Natural killer cell (primary cell): ENCODE results near the gene NDRG2. TPM values are rescaled to one million over a fixed set of nuclear protein-coding genes. Genes with fewer than 3 reads are reported as not detected.
"Not testable (repeated sequence)": the region's sequence is repeated elsewhere in the genome, so short reads cannot be mapped to it uniquely, and the experiment has no call there.

ENCODE experiments used
- ATAC-seq, 3 donors: fragments of 150-1000 bp in 2 of 3; fragments of 200-7000 bp in 1 of 3; cut with Tn5 transposase; 1 replicate in 1 of 3; 2 replicates in 2 of 3; pipeline ENCODE4 v1.10.0; 2021; ENCODE audit warnings: mild to moderate bottlenecking in 2 of 3, moderate library complexity in 2 of 3
- DNase-seq, 2 donors: peaks; one replicate each; pipeline versions ENCODE4 v3.0.0 to v3.0.0-alpha.2; 2013 to 2021; ENCODE audit warnings: mixed read lengths in 1 of 2
- H3K27ac ChIP-seq: one replicate; pipeline ENCODE4 v1.5.1; 2013; ENCODE audit warnings: mild to moderate bottlenecking, low read length
- H3K27me3 ChIP-seq: one replicate; pipeline ENCODE4 v1.6.1; 2013; ENCODE audit warnings: low read length; ENCODE audit not compliant: control insufficient read depth, insufficient read depth
- H3K36me3 ChIP-seq: one replicate; pipeline ENCODE4 v1.6.1; 2013; ENCODE audit warnings: low read length; ENCODE audit not compliant: control insufficient read depth, insufficient read depth
- H3K4me1 ChIP-seq: one replicate; pipeline ENCODE4 v1.6.1; 2013; ENCODE audit warnings: low read length; ENCODE audit not compliant: control insufficient read depth, insufficient read depth
- H3K4me3 ChIP-seq: one replicate; pipeline ENCODE4 v1.5.1; 2013; ENCODE audit warnings: low read length
- H3K9me3 ChIP-seq: one replicate; pipeline ENCODE4 v1.6.1; 2013; ENCODE audit warnings: low read length; ENCODE audit not compliant: control insufficient read depth, insufficient read depth
- H3K27ac Mint-ChIP-seq, 2 donors: one replicate each; pipeline ENCODE4 v1.8.0; 2022; ENCODE audit warnings: mild to moderate bottlenecking in 2 of 2, mixed read lengths in 2 of 2, moderate library complexity in 1 of 2
- H3K27me3 Mint-ChIP-seq, 2 donors: one replicate each; pipeline ENCODE4 v1.8.0; 2022; ENCODE audit warnings: low read depth in 2 of 2, mixed read lengths in 2 of 2
- H3K36me3 Mint-ChIP-seq: one replicate; pipeline ENCODE4 v1.8.0; 2022; ENCODE audit warnings: mixed read lengths
- H3K4me1 Mint-ChIP-seq, 2 donors: one replicate each; pipeline ENCODE4 v1.8.0; 2022; ENCODE audit warnings: mixed read lengths in 2 of 2
- H3K4me3 Mint-ChIP-seq: one replicate; pipeline ENCODE4 v1.8.0; 2022; ENCODE audit warnings: mild to moderate bottlenecking, moderate library complexity, mixed read lengths
- H3K9me3 Mint-ChIP-seq, 2 donors: one replicate each; pipeline ENCODE4 v1.8.0; 2022; ENCODE audit warnings: mixed read lengths in 2 of 2
- CTCF ChIP-seq: fragments of 200-600 bp; IDR thresholded peaks from one replicate; pipeline ENCODE4 v1.8.0; 2022; ENCODE audit warnings: antibody characterized with exemption
- WGBS: methylation state at CpG from one replicate; pipeline ENCODE4 v1.1.7; 2013; ENCODE audit warnings: missing lambda C conversion rate; ENCODE audit not compliant: insufficient coverage; 5-methylcytosine and 5-hydroxymethylcytosine counted together
- intact Hi-C: fragments of 100-400 bp; cut with micrococcal nuclease; formaldehyde crosslinking; loops from one replicate; pipeline ENCODE4 v1.14.2; 2022
- total RNA-seq, 4 donors: library from RNA; stranded (reverse); fragments of 120-200 nt in 1 of 4; gene quantifications; one replicate each; pipeline versions ENCODE4 v1.2.3 to v1.2.4, GENCODE V29; 2013 to 2022

The NDRG2 gene
- total RNA-seq, 3 donors from 2014 or later (not counting 1 experiment from before 2014, with no cell fraction given) = 11.2 to 14.6 (median 13.6) TPM

GRCh38 chr14:21011136-21011535 is 13.7 kb downstream of the NDRG2 start:
- H3K27ac ChIP-seq = no peak overlapping the region
- no peak overlapping the region for H3K4me3 ChIP-seq
- TF ChIP-seq CTCF = no peak
- intact Hi-C loops = no loop called here
- H3K27me3 ChIP-seq = peaks cover 4% of the 10 kb centered on the region
- no peaks in the 10 kb centered on the region for H3K9me3 ChIP-seq
- DNase-seq (no peak), ATAC-seq (no peak)
- Mint-ChIP-seq H3K9me3 (no peaks in the 10 kb centered on the region), H3K27ac (no peak overlapping the region), H3K36me3 (no peaks in the 10 kb centered on the region), H3K4me3 (no peak overlapping the region), H3K27me3 (peaks cover 14 to 18% of the 10 kb centered on the region in 2 donors), H3K4me1 (no peaks in the 10 kb centered on the region)
- H3K36me3 ChIP-seq = no peaks in the 10 kb centered on the region
- no peaks in the 10 kb centered on the region for H3K4me1 ChIP-seq
- 60% methylated on average over 1 of the region's 1 CpG for WGBS

- intact Hi-C loops, H3K4me3 Mint-ChIP-seq, H3K36me3 ChIP-seq, H3K27me3 ChIP-seq, H3K36me3 Mint-ChIP-seq, ATAC-seq, H3K27ac Mint-ChIP-seq, H3K27ac ChIP-seq, H3K9me3 Mint-ChIP-seq, H3K4me3 ChIP-seq, H3K9me3 ChIP-seq, H3K4me1 ChIP-seq, DNase-seq, H3K4me1 Mint-ChIP-seq: not testable (repeated sequence)
- H3K27me3 Mint-ChIP-seq = peaks cover 14 to 18% of the 10 kb centered on the region in 2 donors
- 57% methylated on average over 1 of the region's 3 CpGs for WGBS
Measured at GRCh38 chr14:21009721-21010120, 15.1 kb downstream of the NDRG2 start.

DNA sequence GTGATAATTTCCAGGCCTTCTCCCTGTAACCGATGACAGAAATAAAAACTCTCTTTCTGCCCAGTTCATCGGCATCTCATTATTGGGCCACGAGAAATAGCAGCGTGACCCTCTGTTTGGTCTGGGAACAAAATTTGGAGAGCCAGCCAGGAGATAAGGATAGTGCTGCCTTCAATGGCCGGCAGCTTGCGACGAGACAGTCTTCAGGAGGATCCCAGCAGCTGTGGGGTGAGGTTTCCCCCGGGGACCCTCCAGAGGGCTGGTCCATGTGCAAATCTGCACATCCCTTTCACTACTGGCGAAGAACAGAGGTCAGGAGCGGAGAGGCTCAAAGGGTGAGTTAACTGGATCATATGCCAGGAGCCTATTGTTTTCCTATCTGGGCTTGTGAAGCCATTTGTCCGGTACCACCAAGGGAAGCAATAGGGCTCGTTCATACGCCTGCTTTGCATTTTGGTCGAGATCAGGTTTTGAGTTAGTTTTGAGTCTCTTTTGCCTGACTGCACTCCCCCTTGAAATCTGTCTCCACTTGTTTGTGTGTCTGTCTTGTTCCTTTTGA is 21.0 kb downstream of the NDRG2 start:
- ATAC-seq (no peak), DNase-seq (no peak)
- no peaks in the 10 kb centered on the region for H3K9me3 ChIP-seq
- no peaks in the 10 kb centered on the region for H3K27me3 ChIP-seq
- 91% methylated on average over 13 of the region's 14 CpGs for WGBS
- intact Hi-C loops = no loop called here
- no peak for TF ChIP-seq CTCF
- Mint-ChIP-seq H3K4me1 (no peaks in the 10 kb centered on the region), H3K36me3 (no peaks in the 10 kb centered on the region), H3K27ac (no peak overlapping the region), H3K9me3 (no peaks in the 10 kb centered on the region), H3K4me3 (no peak overlapping the region), H3K27me3 (no peaks in the 10 kb centered on the region)
- H3K36me3 ChIP-seq = no peaks in the 10 kb centered on the region
- no peaks in the 10 kb centered on the region for H3K4me1 ChIP-seq
- no peak overlapping the region for H3K4me3 ChIP-seq
- H3K27ac ChIP-seq = no peak overlapping the region

GRCh38 chr14:21001218-21001617 is 23.6 kb downstream of the NDRG2 start:
- Histone ChIP-seq H3K36me3 (peaks cover 11% of the 10 kb centered on the region), H3K4me1 (no peaks in the 10 kb centered on the region), H3K27me3 (no peaks in the 10 kb centered on the region), H3K9me3 (no peaks in the 10 kb centered on the region), H3K4me3 (no peak overlapping the region), H3K27ac (no peak overlapping the region)
- H3K4me1 Mint-ChIP-seq = no peaks in the 10 kb centered on the region
- no peaks in the 10 kb centered on the region for H3K9me3 Mint-ChIP-seq
- WGBS = 86% methylated on average over 4 of the region's 7 CpGs
- ATAC-seq = no peak
- no peak for DNase-seq
- no peaks in the 10 kb centered on the region for H3K27me3 Mint-ChIP-seq
- H3K36me3 Mint-ChIP-seq = peaks cover 1% of the 10 kb centered on the region
- intact Hi-C loops = no loop called here
- H3K27ac Mint-ChIP-seq = no peak overlapping the region
- H3K4me3 Mint-ChIP-seq = no peak overlapping the region
- TF ChIP-seq CTCF = no peak
